SK-N-SH treated with all-trans-retinoic acid at 6 μM for 48 hours (cell line): ENCODE data around the gene CARD9.

Experiments
- BACH2 ChIP-seq: fragments of 250-450 bp; sonication (Bioruptor Pico); IDR thresholded peaks from 2 replicates; pipeline ENCODE4 v1.9.0; 2021; ENCODE audit warnings: mild to moderate bottlenecking, borderline replicate concordance
- CREB5 ChIP-seq: fragments of 250-450 bp; sonication (Bioruptor Pico); IDR thresholded peaks from 2 replicates; pipeline ENCODE4 v1.5.1; 2020; ENCODE audit warnings: low read depth, mild to moderate bottlenecking, moderate library complexity
- CSDC2 ChIP-seq: fragments of 250-450 bp; sonication (Bioruptor Pico); IDR thresholded peaks from 2 replicates; pipeline ENCODE4 v1.5.0; 2020; ENCODE audit warnings: mild to moderate bottlenecking, moderate library complexity
- CSRNP3 ChIP-seq: fragments of 250-450 bp; sonication (Bioruptor Pico); IDR thresholded peaks from 2 replicates; pipeline ENCODE4 v1.5.1; 2021; ENCODE audit warnings: mild to moderate bottlenecking, moderate library complexity
- ESRRG ChIP-seq: fragments of 250-450 bp; sonication (Bioruptor Pico); IDR thresholded peaks from 2 replicates; pipeline ENCODE4 v1.6.1; 2021; ENCODE audit warnings: mild to moderate bottlenecking
- OSR1 ChIP-seq: fragments of 250-450 bp; sonication (Bioruptor Pico); IDR thresholded peaks from 2 replicates; pipeline ENCODE4 v1.8.0; 2022; ENCODE audit warnings: moderate library complexity, mild to moderate bottlenecking, inconsistent platforms
- PATZ1 ChIP-seq: fragments of 250-450 bp; sonication (Bioruptor Pico); IDR thresholded peaks from 2 replicates; pipeline ENCODE4 v1.8.0; 2020; ENCODE audit warnings: mild to moderate bottlenecking, moderate library complexity, borderline replicate concordance
- PPARA ChIP-seq: fragments of 250-450 bp; sonication (Bioruptor Pico); IDR thresholded peaks from 2 replicates; pipeline ENCODE4 v1.5.0; 2020; ENCODE audit warnings: mild to moderate bottlenecking, borderline replicate concordance
- RARB ChIP-seq: fragments of 250-450 bp; sonication (Bioruptor Pico); IDR thresholded peaks from 2 replicates; pipeline ENCODE4 v1.8.0; 2021; ENCODE audit warnings: mild to moderate bottlenecking, moderate library complexity
- TCF4 ChIP-seq: fragments of 250-450 bp; sonication (Bioruptor Pico); IDR thresholded peaks from 2 replicates; pipeline ENCODE4 v1.8.0; 2021; ENCODE audit warnings: mild to moderate bottlenecking, moderate library complexity, borderline replicate concordance
- ZC3H10 ChIP-seq: fragments of 250-450 bp; sonication (Bioruptor Pico); IDR thresholded peaks from 2 replicates; pipeline ENCODE4 v1.5.1; 2021; ENCODE audit warnings: mild to moderate bottlenecking, moderate library complexity
- ZFP3 ChIP-seq: fragments of 250-450 bp; sonication (Bioruptor Pico); IDR thresholded peaks from 2 replicates; pipeline ENCODE4 v1.5.0; 2020; ENCODE audit warnings: mild to moderate bottlenecking, moderate library complexity
- ZNF565 ChIP-seq: fragments of 450-650 bp; formaldehyde crosslinking; conservative IDR thresholded peaks from 2 replicates; pipeline ENCODE4 v1.5.0; 2020; ENCODE audit warnings: low read depth, mild to moderate bottlenecking, moderate library complexity
- ZNF70 ChIP-seq: fragments of 450-650 bp; formaldehyde crosslinking; IDR thresholded peaks from 2 replicates; pipeline ENCODE4 v1.5.0; 2020; ENCODE audit warnings: mild to moderate bottlenecking, moderate library complexity

GRCh38 chr9:136333045-136333444 is 40.4 kb downstream of the CARD9 start:
- TF ChIP-seq CREB5 (CRISPR knock-in tag) (no peak), PATZ1 (CRISPR knock-in tag) (no peak), TCF4 (CRISPR knock-in tag) (no peak), ZNF565 (CRISPR knock-in tag) (no peak), CSDC2 (CRISPR knock-in tag) (no peak), CSRNP3 (CRISPR knock-in tag) (no peak), ZC3H10 (no peak), PPARA (no peak), RARB (CRISPR knock-in tag) (no peak), ESRRG (no peak), OSR1 (no peak), BACH2 (CRISPR knock-in tag) (no peak), ZNF70 (no peak), ZFP3 (CRISPR knock-in tag) (no peak)
